ENCODE data around the gene PTPRK.

DNA sequence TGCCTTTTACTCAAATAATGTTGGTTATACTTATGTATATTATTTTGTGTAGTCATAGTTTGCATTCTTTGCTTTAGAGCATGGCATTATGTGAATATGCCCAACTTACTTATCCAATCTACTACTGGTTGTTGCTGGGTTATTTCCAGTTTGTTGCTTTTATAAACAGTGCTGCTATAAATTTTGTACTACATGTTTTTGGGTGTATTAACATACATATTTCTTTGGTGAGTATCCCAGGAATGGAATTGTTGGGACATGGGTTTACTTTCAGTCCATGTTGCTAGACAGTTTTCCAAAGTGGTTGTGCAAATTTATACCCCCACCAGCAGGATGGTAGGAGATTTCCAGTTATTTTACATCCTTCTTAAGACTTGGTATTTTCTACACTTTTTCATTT, 462.5 kb downstream of the PTPRK start:
- no peak for TF ChIP-seq POLR2A (IDR thresholded peaks at IDR 0.05)
- TF ChIP-seq, protein P1, sequence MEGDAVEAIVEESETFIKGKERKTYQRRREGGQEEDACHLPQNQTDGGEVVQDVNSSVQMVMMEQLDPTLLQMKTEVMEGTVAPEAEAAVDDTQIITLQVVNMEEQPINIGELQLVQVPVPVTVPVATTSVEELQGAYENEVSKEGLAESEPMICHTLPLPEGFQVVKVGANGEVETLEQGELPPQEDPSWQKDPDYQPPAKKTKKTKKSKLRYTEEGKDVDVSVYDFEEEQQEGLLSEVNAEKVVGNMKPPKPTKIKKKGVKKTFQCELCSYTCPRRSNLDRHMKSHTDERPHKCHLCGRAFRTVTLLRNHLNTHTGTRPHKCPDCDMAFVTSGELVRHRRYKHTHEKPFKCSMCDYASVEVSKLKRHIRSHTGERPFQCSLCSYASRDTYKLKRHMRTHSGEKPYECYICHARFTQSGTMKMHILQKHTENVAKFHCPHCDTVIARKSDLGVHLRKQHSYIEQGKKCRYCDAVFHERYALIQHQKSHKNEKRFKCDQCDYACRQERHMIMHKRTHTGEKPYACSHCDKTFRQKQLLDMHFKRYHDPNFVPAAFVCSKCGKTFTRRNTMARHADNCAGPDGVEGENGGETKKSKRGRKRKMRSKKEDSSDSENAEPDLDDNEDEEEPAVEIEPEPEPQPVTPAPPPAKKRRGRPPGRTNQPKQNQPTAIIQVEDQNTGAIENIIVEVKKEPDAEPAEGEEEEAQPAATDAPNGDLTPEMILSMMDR (IDR thresholded peaks at IDR 0.05): no peak
